Activated CD4-positive, alpha-beta memory T cell treated with anti-CD3 and anti-CD28 coated beads, Interleukin-2, amount 10 ng/mL, durations not matched to agents 7 days and 5 days (primary cell): ENCODE measurements around the gene ACYP2. TPM values are rescaled to one million over a fixed set of nuclear protein-coding genes. Genes with fewer than 3 reads are reported as not detected.
"Not testable (repeated sequence)": the region's sequence is repeated elsewhere in the genome, so short reads cannot be mapped to it uniquely, and the experiment has no call there.

ENCODE experiments used
- CTCF ChIA-PET: fragments of 350-600 bp; sonication (Branson Sonifier 250); formaldehyde crosslinking; loops from one replicate; lab custom pipeline; 2021; ENCODE audit warnings: antibody characterized with exemption, inconsistent platforms; lab: Charles Lee
- POLR2A ChIA-PET: fragments of 350-600 bp; sonication (Branson Sonifier 250); formaldehyde crosslinking; loops from one replicate; lab custom pipeline; 2021; ENCODE audit warnings: antibody characterized with exemption; lab: Charles Lee
- DNase-seq: peaks from one replicate; pipeline ENCODE4 v3.0.0-alpha.2; 2020
- H3K27ac Mint-ChIP-seq: one replicate; pipeline ENCODE4 v1.8.0; 2021; ENCODE audit warnings: mild to moderate bottlenecking, mixed read lengths
- H3K27me3 Mint-ChIP-seq: one replicate; pipeline ENCODE4 v1.8.0; 2021; ENCODE audit warnings: mixed read lengths
- H3K36me3 Mint-ChIP-seq: one replicate; pipeline ENCODE4 v1.8.0; 2021; ENCODE audit warnings: low read depth, mixed read lengths
- H3K4me1 Mint-ChIP-seq: one replicate; pipeline ENCODE4 v1.8.0; 2021; ENCODE audit warnings: mixed read lengths
- H3K4me3 Mint-ChIP-seq: one replicate; pipeline ENCODE4 v1.8.0; 2021; ENCODE audit warnings: mild to moderate bottlenecking, mixed read lengths
- H3K9me3 Mint-ChIP-seq: one replicate; pipeline ENCODE4 v1.8.0; 2021; ENCODE audit warnings: mixed read lengths
- total RNA-seq, 2 experiments: library from RNA; stranded (reverse); gene quantifications; one replicate each; pipeline ENCODE4 v1.2.3, GENCODE V29; 2021

The ACYP2 gene
- total RNA-seq, 2 experiments from 2014 or later = 8.6 to 10.0 TPM

- Mint-ChIP-seq H3K9me3 (no peaks in the 10 kb centered on the region), H3K4me3 (no peak overlapping the region), H3K27ac (no peak overlapping the region), H3K27me3 (peaks cover 5% of the 10 kb centered on the region), H3K4me1 (no peaks in the 10 kb centered on the region), H3K36me3 (no peaks in the 10 kb centered on the region)
- DNase-seq = no peak
- ChIA-PET POLR2A (no interaction called here), CTCF (interaction anchor here (1.7 kb wide), 1 partner anchor 13 kb away, joined by 3 read pairs; no protein-coding TSS in a partner anchor)
These were observed 194.9 kb downstream of the ACYP2 start for GRCh38 chr2:54310311-54310710.

GRCh38 chr2:54310961-54311360 lies 195.5 kb downstream of the ACYP2 start:
- H3K9me3 Mint-ChIP-seq = no peaks in the 10 kb centered on the region
- H3K4me1 Mint-ChIP-seq = no peaks in the 10 kb centered on the region
- H3K27me3 Mint-ChIP-seq = peaks cover 5% of the 10 kb centered on the region
- H3K36me3 Mint-ChIP-seq = no peaks in the 10 kb centered on the region
- DNase-seq = no peak
- ChIA-PET CTCF (interaction anchor here (1.7 kb wide), 1 partner anchor 12 kb away, joined by 3 read pairs; no protein-coding TSS in a partner anchor), POLR2A (no interaction called here)
- no peak overlapping the region for H3K27ac Mint-ChIP-seq
- no peak overlapping the region for H3K4me3 Mint-ChIP-seq

DNA sequence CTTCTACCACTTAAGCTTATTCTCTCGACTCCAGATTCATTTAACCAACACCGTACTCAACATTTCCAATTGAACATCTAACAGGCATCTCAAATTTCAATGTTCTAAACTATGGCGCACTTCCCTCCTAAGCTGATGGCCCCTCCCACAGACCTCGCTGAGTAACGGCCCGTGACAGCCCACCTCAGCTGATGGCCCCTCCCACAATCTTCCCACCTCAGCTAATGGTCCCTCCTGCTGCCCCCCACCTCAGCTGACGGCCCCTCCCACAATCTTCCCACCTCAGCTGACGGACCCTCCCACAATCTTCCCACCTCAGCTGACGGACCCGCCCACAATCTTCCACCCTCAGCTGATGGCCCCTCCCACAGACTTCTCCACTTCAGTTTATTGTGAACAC lies 197.7 kb downstream of the ACYP2 start:
- no peak overlapping the region for H3K4me3 Mint-ChIP-seq
- H3K27ac Mint-ChIP-seq = no peak overlapping the region
- H3K4me1 Mint-ChIP-seq = no peaks in the 10 kb centered on the region
- ChIA-PET CTCF (no interaction called here), POLR2A (no interaction called here)
- H3K36me3 Mint-ChIP-seq = no peaks in the 10 kb centered on the region
- H3K27me3 Mint-ChIP-seq = peaks cover 8% of the 10 kb centered on the region
- no peak for DNase-seq
- H3K9me3 Mint-ChIP-seq = no peaks in the 10 kb centered on the region

- H3K4me3 Mint-ChIP-seq = no peak overlapping the region
- H3K4me1 Mint-ChIP-seq = no peaks in the 10 kb centered on the region
- no peaks in the 10 kb centered on the region for H3K9me3 Mint-ChIP-seq
- CTCF ChIA-PET = no interaction called here
- no peak for DNase-seq
- peaks cover 16% of the 10 kb centered on the region for H3K27me3 Mint-ChIP-seq
- no peaks in the 10 kb centered on the region for H3K36me3 Mint-ChIP-seq
- POLR2A ChIA-PET = no interaction called here
- H3K27ac Mint-ChIP-seq = no peak overlapping the region
These were observed 202.6 kb downstream of the ACYP2 start for GRCh38 chr2:54317973-54318372.

- CTCF ChIA-PET = no interaction called here
- H3K9me3 Mint-ChIP-seq = no peaks in the 10 kb centered on the region
- POLR2A ChIA-PET = no interaction called here
- H3K4me1 Mint-ChIP-seq = no peaks in the 10 kb centered on the region
- H3K36me3 Mint-ChIP-seq = no peaks in the 10 kb centered on the region
- no peak overlapping the region for H3K27ac Mint-ChIP-seq
- peaks cover 16% of the 10 kb centered on the region for H3K27me3 Mint-ChIP-seq
- no peak for DNase-seq
- H3K4me3 Mint-ChIP-seq = no peak overlapping the region
These were observed 203.4 kb downstream of the ACYP2 start for GRCh38 chr2:54318821-54319220.

- no peak overlapping the region for H3K27ac Mint-ChIP-seq
- no peak for DNase-seq
- peaks cover 11% of the 10 kb centered on the region for H3K27me3 Mint-ChIP-seq
- H3K4me3 Mint-ChIP-seq = no peak overlapping the region
- ChIA-PET CTCF (interaction anchor here (0.6 kb wide), 1 partner anchor 21 kb away, joined by 3 read pairs; no protein-coding TSS in a partner anchor), POLR2A (no interaction called here)
- no peaks in the 10 kb centered on the region for H3K9me3 Mint-ChIP-seq
- no peaks in the 10 kb centered on the region for H3K4me1 Mint-ChIP-seq
- H3K36me3 Mint-ChIP-seq = no peaks in the 10 kb centered on the region
These were observed 205.6 kb downstream of the ACYP2 start for GRCh38 chr2:54321047-54321446.

GRCh38 chr2:54324517-54324916 lies 209.1 kb downstream of the ACYP2 start:
- H3K36me3 Mint-ChIP-seq, H3K27ac Mint-ChIP-seq, H3K4me3 Mint-ChIP-seq, CTCF ChIA-PET, H3K4me1 Mint-ChIP-seq, DNase-seq, POLR2A ChIA-PET, H3K9me3 Mint-ChIP-seq: not testable (repeated sequence)
- peaks cover 13% of the 10 kb centered on the region for H3K27me3 Mint-ChIP-seq

- ChIA-PET POLR2A (no interaction called here), CTCF (no interaction called here)
- Mint-ChIP-seq H3K27me3 (peaks cover 14% of the 10 kb centered on the region), H3K27ac (no peak overlapping the region), H3K4me3 (no peak overlapping the region), H3K4me1 (peaks cover 2% of the 10 kb centered on the region), H3K9me3 (no peaks in the 10 kb centered on the region), H3K36me3 (no peaks in the 10 kb centered on the region)
- no peak for DNase-seq
These were observed 209.7 kb downstream of the ACYP2 start for GRCh38 chr2:54325148-54325547.

DNA sequence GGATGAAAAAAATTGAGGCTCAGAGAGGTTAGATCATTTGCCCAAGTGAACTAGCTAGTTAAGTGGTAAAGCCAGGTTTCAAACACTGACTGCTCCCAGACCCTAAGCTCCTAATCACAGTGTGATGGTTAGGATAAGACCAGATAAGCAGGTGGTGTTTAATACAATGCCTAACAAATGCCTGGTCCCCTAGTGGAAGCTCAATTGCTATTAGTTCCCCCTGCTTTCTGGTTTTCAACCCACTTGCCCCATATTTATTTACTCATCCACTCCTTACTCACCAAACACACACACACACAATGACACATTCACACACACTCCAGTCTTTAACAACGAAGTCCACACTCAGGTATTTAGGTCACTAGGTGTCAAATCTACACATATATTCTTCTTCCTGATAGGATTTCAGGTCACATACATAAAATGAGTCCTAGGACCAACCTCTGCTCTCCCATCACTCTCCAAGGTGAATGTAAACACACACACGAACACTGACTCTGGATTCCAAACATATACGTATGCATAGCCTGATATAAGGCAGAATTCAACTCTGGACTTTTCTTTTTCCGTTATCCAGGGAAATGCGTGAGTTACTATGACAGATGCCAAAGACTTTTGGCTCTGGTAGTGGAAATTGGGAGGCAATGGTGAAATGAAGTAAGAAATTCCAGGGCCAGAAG lies 214.2 kb downstream of the ACYP2 start:
- Mint-ChIP-seq H3K36me3 (no peaks in the 10 kb centered on the region), H3K4me3 (no peak overlapping the region), H3K27me3 (peaks cover 28% of the 10 kb centered on the region), H3K27ac (no peak overlapping the region), H3K4me1 (peaks cover 13% of the 10 kb centered on the region), H3K9me3 (no peaks in the 10 kb centered on the region)
- ChIA-PET POLR2A (interaction anchor here (1.1 kb wide), 1 partner anchor 358 kb away, joined by 3 read pairs; no protein-coding TSS in a partner anchor), CTCF (no interaction called here)
- no peak for DNase-seq

GRCh38 chr2:54330162-54330925 lies 214.9 kb downstream of the ACYP2 start:
- POLR2A ChIA-PET = interaction anchor here (1.1 kb wide), 1 partner anchor 359 kb away, joined by 3 read pairs; no protein-coding TSS in a partner anchor
- no peaks in the 10 kb centered on the region for H3K36me3 Mint-ChIP-seq

DNA sequence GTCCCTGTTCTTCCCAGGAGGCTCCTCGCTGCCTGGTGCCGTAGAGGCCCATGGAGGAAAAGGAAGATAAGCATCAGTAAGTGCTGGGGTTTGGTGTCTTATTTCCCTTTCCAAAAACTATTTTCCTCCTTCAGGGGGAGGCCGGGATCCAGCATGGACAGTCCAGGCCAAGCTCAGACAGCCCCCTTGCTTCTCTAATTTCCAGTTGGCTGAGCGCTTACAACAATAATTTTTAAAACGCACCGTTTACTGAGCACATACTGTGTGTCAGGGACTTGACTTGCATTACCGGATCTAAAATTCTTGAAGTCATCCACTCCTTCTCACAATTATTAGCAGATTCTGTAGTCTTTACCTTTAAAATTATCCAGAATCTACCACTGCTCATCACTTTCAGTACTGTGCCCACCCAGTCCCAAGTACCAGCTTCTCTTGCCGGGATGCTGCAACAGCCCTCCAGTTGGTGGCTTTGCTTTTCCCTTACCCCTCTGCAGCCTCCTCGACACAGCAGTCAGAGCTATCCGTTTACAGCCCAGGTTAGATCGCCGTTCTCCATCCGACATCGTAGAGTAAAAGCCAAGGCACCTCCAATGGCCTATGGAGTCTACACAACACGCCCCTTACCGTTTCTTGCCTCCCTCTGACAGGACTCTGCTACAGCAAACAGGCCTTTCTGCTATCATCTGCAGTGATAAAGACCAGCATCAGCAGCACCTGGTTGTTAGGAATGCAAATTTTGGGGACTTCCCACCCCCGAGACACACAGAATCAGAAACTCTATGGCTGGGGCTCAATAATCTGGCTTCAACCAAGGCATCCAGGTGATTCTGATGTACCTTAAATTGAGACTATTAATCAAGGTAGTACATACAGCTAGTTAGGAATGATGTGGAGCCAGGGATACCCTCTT lies 215.8 kb downstream of the ACYP2 start:
- POLR2A ChIA-PET = no interaction called here
- Mint-ChIP-seq H3K4me3 (peak overlapping the region; percentile 77), H3K27me3 (peaks cover 28% of the 10 kb centered on the region), H3K27ac (no peak overlapping the region), H3K9me3 (no peaks in the 10 kb centered on the region), H3K4me1 (peaks cover 13% of the 10 kb centered on the region), H3K36me3 (no peaks in the 10 kb centered on the region)
- CTCF ChIA-PET = no interaction called here
- DNase-seq = no peak

More at GRCh38 chr2:54330162-54330925, 214.9 kb downstream of the ACYP2 start:
- H3K27me3 Mint-ChIP-seq = peaks cover 28% of the 10 kb centered on the region
- H3K9me3 Mint-ChIP-seq = no peaks in the 10 kb centered on the region
- peak overlapping the region; percentile 77 for H3K4me3 Mint-ChIP-seq
- peaks cover 13% of the 10 kb centered on the region for H3K4me1 Mint-ChIP-seq
- H3K27ac Mint-ChIP-seq = no peak overlapping the region
- CTCF ChIA-PET = no interaction called here
- DNase-seq = peak; percentile 90

GRCh38 chr2:54332386-54332785 lies 217.0 kb downstream of the ACYP2 start:
- DNase-seq = no peak
- Mint-ChIP-seq H3K4me1 (peaks cover 13% of the 10 kb centered on the region), H3K4me3 (no peak overlapping the region), H3K27ac (no peak overlapping the region), H3K36me3 (no peaks in the 10 kb centered on the region), H3K27me3 (peaks cover 28% of the 10 kb centered on the region), H3K9me3 (no peaks in the 10 kb centered on the region)
- ChIA-PET POLR2A (no interaction called here), CTCF (no interaction called here)
